IMR-90 (cell line): ENCODE results near the gene CCL19. TPM values are rescaled to one million over a fixed set of nuclear protein-coding genes. Genes with fewer than 3 reads are reported as not detected.

Source experiments
- ATAC-seq: fragments of 200-7000 bp; cut with Tn5 transposase; 2 replicates; pipeline ENCODE4 v1.9.1; 2020; ENCODE audit warnings: low read depth, mild to moderate bottlenecking, moderate library complexity
- BruUV-seq: library from RNA; stranded (reverse); fragments of 400-500 nt; replicated peaks from 2 replicates; lab custom pipeline; 2021; lab: Mats Ljungman, UMichigan
- CTCF ChIA-PET: fragments of 300-600 bp; formaldehyde crosslinking; extraction: SDS; loops from one replicate; lab custom pipeline; 2021; ENCODE audit warnings: antibody characterized with exemption; lab: Yijun Ruan, JAX
- POLR2A ChIA-PET: fragments of 300-600 bp; sonication (Branson Sonifier 250); formaldehyde crosslinking; loops from one replicate; lab custom pipeline; 2022; ENCODE audit warnings: antibody characterized with exemption; ENCODE audit not compliant: unreplicated experiment; lab: Charles Lee
- DNase-seq: peaks from one replicate; pipeline ENCODE4 v3.0.0; 2013
- H2AFZ ChIP-seq: replicated peaks from 2 replicates; pipeline ENCODE3; 2013; ENCODE audit warnings: low read length, mild to moderate bottlenecking; ENCODE audit not compliant: poor library complexity
- H2AK5ac ChIP-seq: 2 replicates; pipeline ENCODE4 v1.6.1; 2013; ENCODE audit warnings: low read depth, low read length, inconsistent platforms
- H2AK9ac ChIP-seq: replicated peaks from 2 replicates; pipeline ENCODE3; 2013; ENCODE audit warnings: mild to moderate bottlenecking, low read depth, low read length, moderate library complexity; ENCODE audit not compliant: poor library complexity
- H2BK120ac ChIP-seq: 2 replicates; pipeline ENCODE4 v1.6.1; 2013; ENCODE audit warnings: low read depth, low read length, inconsistent platforms
- H2BK15ac ChIP-seq: 3 replicates; pipeline ENCODE4 v1.6.1; 2013; ENCODE audit warnings: low read depth, low read length, inconsistent platforms
- H2BK20ac ChIP-seq: 2 replicates; pipeline ENCODE4 v1.6.1; 2013; ENCODE audit warnings: low read depth, mild to moderate bottlenecking, inconsistent platforms, low read length, moderate library complexity
- H2BK5ac ChIP-seq: 2 replicates; pipeline ENCODE4 v1.6.1; 2013; ENCODE audit warnings: mild to moderate bottlenecking, low read depth, low read length, inconsistent platforms; ENCODE audit not compliant: poor library complexity, severe bottlenecking
- H3K14ac ChIP-seq: replicated peaks from 2 replicates; pipeline ENCODE4 v1.6.1; 2013; ENCODE audit warnings: low read depth, low read length, inconsistent platforms
- H3K18ac ChIP-seq: 2 replicates; pipeline ENCODE4 v1.6.1; 2013; ENCODE audit warnings: low read depth, low read length, control low read depth
- H3K23ac ChIP-seq: 2 replicates; pipeline ENCODE4 v1.6.1; 2013; ENCODE audit warnings: low read depth, low read length, inconsistent platforms
- H3K27ac ChIP-seq: 2 replicates; pipeline ENCODE4 v1.5.1; 2013; ENCODE audit warnings: mild to moderate bottlenecking, control low read depth, low read length; ENCODE audit not compliant: insufficient read depth
- H3K27me3 ChIP-seq: 2 replicates; pipeline ENCODE4 v1.6.1; 2013; ENCODE audit warnings: low read length; ENCODE audit not compliant: control insufficient read depth, insufficient read depth
- H3K36me3 ChIP-seq: 2 replicates; pipeline ENCODE4 v1.6.1; 2013; ENCODE audit warnings: low read length, mixed read lengths; ENCODE audit not compliant: control insufficient read depth, insufficient read depth
- H3K4ac ChIP-seq: 2 replicates; pipeline ENCODE4 v1.6.1; 2013; ENCODE audit warnings: low read depth, low read length, inconsistent platforms
- H3K4me1 ChIP-seq: 2 replicates; pipeline ENCODE4 v1.6.1; 2013; ENCODE audit warnings: low read length, mixed read lengths; ENCODE audit not compliant: control insufficient read depth, insufficient read depth
- H3K4me2 ChIP-seq: 2 replicates; pipeline ENCODE4 v1.6.1; 2013; ENCODE audit warnings: low read depth, mild to moderate bottlenecking, control low read depth, low read length, moderate library complexity
- H3K4me3 ChIP-seq: 2 replicates; pipeline ENCODE4 v1.5.1; 2013; ENCODE audit warnings: low read depth, mild to moderate bottlenecking, control low read depth, low read length, moderate library complexity; ENCODE audit not compliant: insufficient read depth
- H3K56ac ChIP-seq: 2 replicates; pipeline ENCODE4 v1.6.1; 2013; ENCODE audit warnings: low read length, inconsistent platforms; ENCODE audit not compliant: insufficient read depth; ENCODE audit errors: extremely low read depth
- H3K79me1 ChIP-seq, 2 experiments: 2 replicates each; pipeline ENCODE4 v1.6.1; 2013; ENCODE audit warnings: low read length in 2 of 2, inconsistent platforms in 1 of 2, low read depth in 1 of 2
- H3K9ac ChIP-seq: 2 replicates; pipeline ENCODE4 v1.6.1; 2013; ENCODE audit warnings: low read depth, low read length, control low read depth
- H3K9me1 ChIP-seq: 2 replicates; pipeline ENCODE4 v1.6.1; 2013; ENCODE audit warnings: low read length, inconsistent platforms; ENCODE audit not compliant: insufficient read depth
- H3K9me3 ChIP-seq: 2 replicates; pipeline ENCODE4 v1.6.1; 2013; ENCODE audit warnings: low read length; ENCODE audit not compliant: control insufficient read depth, insufficient read depth
- H4K20me1 ChIP-seq: 2 replicates; pipeline ENCODE4 v1.6.1; 2013; ENCODE audit warnings: low read length, inconsistent platforms; ENCODE audit not compliant: insufficient read depth
- H4K5ac ChIP-seq: 2 replicates; pipeline ENCODE4 v1.6.1; 2013; ENCODE audit warnings: mild to moderate bottlenecking, low read depth, low read length, control low read depth
- H4K8ac ChIP-seq, 2 experiments: 2 replicates each; pipeline ENCODE4 v1.6.1; 2013; ENCODE audit warnings: low read depth in 2 of 2, low read length in 2 of 2, control low read depth in 1 of 2, inconsistent platforms in 1 of 2
- H4K91ac ChIP-seq: 2 replicates; pipeline ENCODE4 v1.6.1; 2013; ENCODE audit warnings: low read depth, low read length, inconsistent platforms; ENCODE audit not compliant: insufficient read depth
- BHLHE40 ChIP-seq: fragments of 150-350 bp; IDR thresholded peaks from 2 replicates; pipeline ENCODE4 v1.6.1; 2016; ENCODE audit warnings: mild to moderate bottlenecking, low read depth, low read length
- CEBPB ChIP-seq: IDR thresholded peaks from 2 replicates; pipeline ENCODE4 v1.6.1; 2012; ENCODE audit warnings: low read depth, low read length, improper control_type of control experiment
- CHD1 ChIP-seq: IDR thresholded peaks from 2 replicates; pipeline ENCODE4 v1.6.1; 2012; ENCODE audit warnings: low read depth, low read length, improper control_type of control experiment
- FOS ChIP-seq: fragments of 150-350 bp; IDR thresholded peaks from 2 replicates; pipeline ENCODE4 v1.6.1; 2016; ENCODE audit warnings: low read depth, low read length
- MAFK ChIP-seq: IDR thresholded peaks from 2 replicates; pipeline ENCODE4 v1.6.1; 2012; ENCODE audit warnings: low read depth, low read length, improper control_type of control experiment
- MAZ ChIP-seq: IDR thresholded peaks from 2 replicates; pipeline ENCODE4 v1.6.1; 2012; ENCODE audit warnings: low read depth, mild to moderate bottlenecking, low read length, improper control_type of control experiment, moderate library complexity, borderline replicate concordance
- MXI1 ChIP-seq: IDR thresholded peaks from 2 replicates; pipeline ENCODE4 v1.6.1; 2012; ENCODE audit warnings: low read depth, mild to moderate bottlenecking, low read length, moderate library complexity, borderline replicate concordance
- NFE2L2 ChIP-seq: fragments of 150-350 bp; IDR thresholded peaks from 2 replicates; pipeline ENCODE4 v1.6.1; 2016; ENCODE audit warnings: low read depth, mild to moderate bottlenecking, low read length
- POLR2A ChIP-seq: IDR thresholded peaks from 2 replicates; pipeline ENCODE4 v1.6.1; 2012; ENCODE audit warnings: mild to moderate bottlenecking, low read depth, low read length
- RAD21 ChIP-seq: IDR thresholded peaks from 2 replicates; pipeline ENCODE4 v1.6.1; 2012; ENCODE audit warnings: low read length, improper control_type of control experiment
- RCOR1 ChIP-seq: IDR thresholded peaks from 2 replicates; pipeline ENCODE4 v1.6.1; 2012; ENCODE audit warnings: mild to moderate bottlenecking, low read length, improper control_type of control experiment; ENCODE audit not compliant: insufficient replicate concordance
- RFX5 ChIP-seq: IDR thresholded peaks from 2 replicates; pipeline ENCODE4 v1.8.0; 2012; ENCODE audit warnings: low read depth, mild to moderate bottlenecking, low read length, moderate library complexity
- SMC3 ChIP-seq: fragments of 150-350 bp; IDR thresholded peaks from 2 replicates; pipeline ENCODE4 v1.6.1; 2016; ENCODE audit warnings: low read depth, mild to moderate bottlenecking, antibody characterized with exemption, low read length, moderate library complexity
- USF2 ChIP-seq: fragments of 150-350 bp; IDR thresholded peaks from 2 replicates; pipeline ENCODE4 v1.6.1; 2017; ENCODE audit warnings: mild to moderate bottlenecking, antibody characterized with exemption, low read length, low read depth
- dilution Hi-C: fragments of 300-500 bp; cut with HindIII; formaldehyde crosslinking; loops from one replicate; pipeline ENCODE4 v1.14.3; 2018; ENCODE audit warnings: low sequenced_read_pairs; ENCODE audit not compliant: unreplicated experiment
- in situ Hi-C: fragments of 300-500 bp; cut with MboI; formaldehyde crosslinking; loops from 3 replicates; pipeline ENCODE4 v1.14.3; 2019; ENCODE audit warnings: low sequenced_read_pairs, inconsistent platforms, mixed read lengths
- intact Hi-C: fragments of 100-400 bp; cut with micrococcal nuclease; formaldehyde crosslinking; loops from 2 replicates; pipeline ENCODE4 v1.10.0; 2022
- polyA plus RNA-seq, 3 experiments: library from polyadenylated mRNA; depleted of rRNA; stranded (reverse); fragments of >200 nt; gene quantifications; 2 replicates each; pipeline ENCODE4 v1.2.3, GENCODE V29; 2012; ENCODE audit warnings: low replicate concordance in 1 of 3
- total RNA-seq: library from RNA; depleted of rRNA; stranded (reverse); fragments of >200 nt; gene quantifications from 2 replicates; pipeline ENCODE4 v1.2.3, GENCODE V29; 2012
- TF ChIP-seq, protein P1 (sequence below): conservative IDR thresholded peaks from 2 replicates; pipeline ENCODE4 v1.5.1; 2012; ENCODE audit warnings: mild to moderate bottlenecking, low read depth, low read length, improper control_type of control experiment
- TF ChIP-seq, protein P2 (sequence below): fragments of 150-350 bp; IDR thresholded peaks from 2 replicates; pipeline ENCODE4 v1.6.1; 2016; ENCODE audit warnings: low read depth, mild to moderate bottlenecking, low read length, moderate library complexity, borderline replicate concordance

The CCL19 gene
- total and polyA plus RNA-seq, 2 of the 4 experiments (the other 2 are of a cell fraction) = not detected

DNA sequence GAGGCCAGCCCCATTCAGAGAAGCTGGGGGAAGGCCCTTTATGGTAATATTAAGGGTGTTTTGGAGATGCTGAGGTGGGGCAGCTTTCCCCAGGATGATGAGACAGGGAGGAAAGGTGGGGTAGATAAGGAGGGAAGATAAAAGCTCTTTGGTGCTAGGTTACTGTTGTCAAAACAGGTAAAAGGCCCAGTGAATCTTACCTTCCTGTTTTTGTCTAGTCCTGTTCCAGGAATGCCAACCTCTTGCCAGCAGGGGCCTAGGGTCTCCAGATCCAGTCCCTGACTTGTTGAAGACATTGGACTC is 27.8 kb downstream of the CCL19 start:
- Histone ChIP-seq H3K23ac (no peak overlapping the region), H2BK120ac (no peak overlapping the region), H3K27me3 (no peaks in the 10 kb centered on the region), H3K4me2 (no peak overlapping the region), H4K5ac (no peak overlapping the region), H3K9me1 (peaks cover 12% of the 10 kb centered on the region), H3K56ac (no peak overlapping the region), H4K8ac (no peak overlapping the region), H2BK20ac (no peak overlapping the region), H3K18ac (no peak overlapping the region), H3K36me3 (peaks cover 4% of the 10 kb centered on the region), H4K20me1 (peaks cover 7% of the 10 kb centered on the region), H3K4ac (no peak overlapping the region), H4K91ac (no peak overlapping the region), H3K4me1 (no peaks in the 10 kb centered on the region), H3K4me3 (no peak overlapping the region), H2AFZ (no peak overlapping the region), H2AK5ac (no peak overlapping the region), H3K9me3 (no peaks in the 10 kb centered on the region), H3K14ac (no peak overlapping the region), H3K9ac (no peak overlapping the region), H2BK15ac (no peak overlapping the region), H3K27ac (no peak overlapping the region), H2BK5ac (no peak overlapping the region), H2AK9ac (no peak overlapping the region), H3K79me1 (peaks cover 19 to 21% of the 10 kb centered on the region in 2 experiments)
- ChIA-PET CTCF (interaction anchor here (0.6 kb wide), 1 partner anchor 370 kb away, joined by 3 read pairs; no protein-coding TSS in a partner anchor), POLR2A (no interaction called here)
- dilution Hi-C loops = no loop called here
- ATAC-seq (no peak), DNase-seq (no peak)
- no peak for TF ChIP-seq MAZ
- no peak for TF ChIP-seq NFE2L2
- no peak for TF ChIP-seq MXI1
- no peak for TF ChIP-seq BHLHE40
- no peak for TF ChIP-seq SMC3
- TF ChIP-seq USF2 = no peak
- TF ChIP-seq MAFK = no peak
- no peak for TF ChIP-seq POLR2A
- TF ChIP-seq RFX5 = no peak
- TF ChIP-seq FOS = no peak
- TF ChIP-seq CEBPB = no peak
- TF ChIP-seq, protein P1, sequence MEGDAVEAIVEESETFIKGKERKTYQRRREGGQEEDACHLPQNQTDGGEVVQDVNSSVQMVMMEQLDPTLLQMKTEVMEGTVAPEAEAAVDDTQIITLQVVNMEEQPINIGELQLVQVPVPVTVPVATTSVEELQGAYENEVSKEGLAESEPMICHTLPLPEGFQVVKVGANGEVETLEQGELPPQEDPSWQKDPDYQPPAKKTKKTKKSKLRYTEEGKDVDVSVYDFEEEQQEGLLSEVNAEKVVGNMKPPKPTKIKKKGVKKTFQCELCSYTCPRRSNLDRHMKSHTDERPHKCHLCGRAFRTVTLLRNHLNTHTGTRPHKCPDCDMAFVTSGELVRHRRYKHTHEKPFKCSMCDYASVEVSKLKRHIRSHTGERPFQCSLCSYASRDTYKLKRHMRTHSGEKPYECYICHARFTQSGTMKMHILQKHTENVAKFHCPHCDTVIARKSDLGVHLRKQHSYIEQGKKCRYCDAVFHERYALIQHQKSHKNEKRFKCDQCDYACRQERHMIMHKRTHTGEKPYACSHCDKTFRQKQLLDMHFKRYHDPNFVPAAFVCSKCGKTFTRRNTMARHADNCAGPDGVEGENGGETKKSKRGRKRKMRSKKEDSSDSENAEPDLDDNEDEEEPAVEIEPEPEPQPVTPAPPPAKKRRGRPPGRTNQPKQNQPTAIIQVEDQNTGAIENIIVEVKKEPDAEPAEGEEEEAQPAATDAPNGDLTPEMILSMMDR = no peak
- TF ChIP-seq RCOR1 = no peak
- no peak for TF ChIP-seq RAD21
- no peak for TF ChIP-seq CHD1
- TF ChIP-seq, protein P2, sequence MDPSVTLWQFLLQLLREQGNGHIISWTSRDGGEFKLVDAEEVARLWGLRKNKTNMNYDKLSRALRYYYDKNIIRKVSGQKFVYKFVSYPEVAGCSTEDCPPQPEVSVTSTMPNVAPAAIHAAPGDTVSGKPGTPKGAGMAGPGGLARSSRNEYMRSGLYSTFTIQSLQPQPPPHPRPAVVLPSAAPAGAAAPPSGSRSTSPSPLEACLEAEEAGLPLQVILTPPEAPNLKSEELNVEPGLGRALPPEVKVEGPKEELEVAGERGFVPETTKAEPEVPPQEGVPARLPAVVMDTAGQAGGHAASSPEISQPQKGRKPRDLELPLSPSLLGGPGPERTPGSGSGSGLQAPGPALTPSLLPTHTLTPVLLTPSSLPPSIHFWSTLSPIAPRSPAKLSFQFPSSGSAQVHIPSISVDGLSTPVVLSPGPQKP = no peak
- in situ Hi-C loops = no loop called here
- intact Hi-C loops = no loop called here
- no TSS peak for BruUV-seq
